Skeletal muscle satellite cell (primary cell): ENCODE results near the gene RFX8.
A peak's percentile ranks its signal among the peaks of the same experiment; 100 is the strongest.
"Not testable (repeated sequence)": the region's sequence is repeated elsewhere in the genome, so short reads cannot be mapped to it uniquely, and the experiment has no call there.

Experiments
- H3K27me3 ChIP-seq: 2 replicates; pipeline ENCODE4 v1.7.0; 2013; ENCODE audit warnings: low read length; ENCODE audit not compliant: control insufficient read depth, insufficient read depth
- H3K36me3 ChIP-seq: 2 replicates; pipeline ENCODE4 v1.7.0; 2013; ENCODE audit warnings: mild to moderate bottlenecking, control low read depth, low read length; ENCODE audit not compliant: insufficient read depth
- H3K4me1 ChIP-seq: 2 replicates; pipeline ENCODE4 v1.7.0; 2013; ENCODE audit warnings: low read length; ENCODE audit not compliant: control insufficient read depth, insufficient read depth
- H3K4me2 ChIP-seq: 2 replicates; pipeline ENCODE4 v1.7.0; 2013; ENCODE audit warnings: mild to moderate bottlenecking, low read length
- H3K4me3 ChIP-seq: 2 replicates; pipeline ENCODE4 v1.7.0; 2013; ENCODE audit warnings: low read length
- H3K9ac ChIP-seq: 2 replicates; pipeline ENCODE4 v1.7.0; 2013; ENCODE audit warnings: mild to moderate bottlenecking, low read depth, low read length, moderate library complexity
- H3K9me3 ChIP-seq: replicated peaks from 2 replicates; pipeline ENCODE4 v1.7.0; 2013; ENCODE audit warnings: mild to moderate bottlenecking, control low read depth, low read length

The RFX8 gene

DNA sequence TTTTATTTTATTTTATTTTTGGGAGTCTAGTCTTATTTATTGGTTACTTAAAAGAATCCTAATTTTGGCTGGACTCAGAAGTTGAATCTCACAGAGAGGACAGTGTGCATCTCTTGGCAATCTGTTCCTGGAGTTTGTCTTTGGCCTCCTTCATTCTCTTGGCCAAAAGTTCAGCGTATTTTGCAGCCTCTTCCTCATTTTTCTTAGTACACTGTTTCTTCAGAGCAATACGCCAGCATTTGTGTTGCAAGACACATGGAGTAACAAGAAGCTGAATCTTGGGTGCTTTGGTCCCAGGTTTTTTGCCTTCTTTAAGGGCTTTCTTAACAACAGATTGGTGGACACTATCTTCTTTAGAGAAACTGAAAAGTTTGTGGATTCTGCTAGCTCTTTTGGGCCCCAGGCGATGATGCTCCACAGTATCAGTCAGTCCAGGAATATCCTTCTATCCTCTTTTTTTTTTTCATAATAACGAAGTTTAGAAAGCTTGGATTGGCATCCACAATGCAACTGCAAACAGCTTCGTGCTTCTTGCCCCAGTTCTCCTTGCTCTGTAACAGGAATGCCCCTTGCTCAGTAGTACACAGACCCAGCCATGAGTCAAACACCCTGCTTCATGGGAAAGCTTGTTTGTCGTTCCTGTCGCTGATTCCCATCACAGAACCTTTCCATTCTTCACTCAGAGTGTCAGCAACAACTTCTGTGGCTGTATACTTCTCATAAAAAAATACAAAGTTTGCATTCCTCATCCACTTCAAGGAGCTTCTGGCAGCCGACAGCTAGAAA, 34.8 kb upstream of the RFX8 start:
- Histone ChIP-seq H3K9me3 (no peaks in the 10 kb centered on the region), H3K36me3 (no peaks in the 10 kb centered on the region), H3K4me1 (peaks cover 2% of the 10 kb centered on the region), H3K4me2 (no peak overlapping the region), H3K27me3 (no peaks in the 10 kb centered on the region), H3K9ac (no peak overlapping the region), H3K4me3 (no peak overlapping the region)

DNA sequence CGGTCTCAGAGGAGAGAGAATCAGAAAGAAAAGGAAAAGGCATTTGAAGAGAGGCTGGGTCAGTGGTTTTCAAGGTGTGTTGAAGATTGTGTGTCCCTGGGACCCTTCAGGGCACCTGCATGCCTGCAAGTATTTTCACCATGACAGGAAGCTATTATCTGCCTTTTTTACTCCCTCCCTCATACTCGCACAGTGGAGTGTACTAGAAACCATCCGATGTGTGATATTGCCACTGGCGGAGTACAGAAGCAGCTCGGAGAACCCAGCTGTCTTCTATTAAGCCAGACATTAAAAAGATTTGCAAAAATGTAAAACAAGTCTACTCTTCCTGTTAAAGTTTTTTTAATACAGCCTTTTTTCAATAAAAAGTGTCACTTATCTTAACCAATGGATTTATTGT, 33.7 kb upstream of the RFX8 start:
- H3K9me3 ChIP-seq = no peaks in the 10 kb centered on the region
- H3K4me1 ChIP-seq = no peaks in the 10 kb centered on the region
- no peaks in the 10 kb centered on the region for H3K27me3 ChIP-seq
- no peak overlapping the region for H3K4me2 ChIP-seq
- no peaks in the 10 kb centered on the region for H3K36me3 ChIP-seq
- no peak overlapping the region for H3K9ac ChIP-seq
- H3K4me3 ChIP-seq = no peak overlapping the region

DNA sequence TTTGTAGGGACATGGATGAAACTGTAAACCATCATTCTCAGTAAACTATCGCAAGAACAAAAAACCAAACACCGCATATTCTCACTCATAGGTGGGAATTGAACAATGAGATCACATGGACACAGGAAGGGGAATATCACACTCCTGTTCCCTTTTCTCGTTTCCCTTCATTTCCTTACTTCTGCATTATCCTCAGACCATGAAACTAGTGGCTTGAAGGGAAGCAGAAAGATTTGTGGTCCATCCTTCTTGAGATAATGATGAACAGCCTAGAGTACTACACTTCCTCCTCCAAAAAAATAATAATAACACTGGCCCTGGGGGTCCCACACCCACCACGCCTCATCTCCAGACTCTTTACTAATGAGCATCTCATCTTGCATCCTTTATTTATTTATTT, 30.4 kb upstream of the RFX8 start:
- not testable (repeated sequence) for H3K4me2 ChIP-seq, H3K9me3 ChIP-seq, H3K9ac ChIP-seq, H3K4me3 ChIP-seq, H3K27me3 ChIP-seq, H3K36me3 ChIP-seq
- H3K4me1 ChIP-seq = peaks cover 20% of the 10 kb centered on the region

GRCh38 chr2:101504744-101505143, 29.8 kb upstream of the RFX8 start:
- not testable (repeated sequence) for H3K4me2 ChIP-seq, H3K9ac ChIP-seq, H3K4me3 ChIP-seq, H3K9me3 ChIP-seq, H3K27me3 ChIP-seq, H3K36me3 ChIP-seq
- H3K4me1 ChIP-seq = peaks cover 24% of the 10 kb centered on the region

GRCh38 chr2:101502095-101502494, 27.2 kb upstream of the RFX8 start:
- no peaks in the 10 kb centered on the region for H3K27me3 ChIP-seq
- peaks cover 24% of the 10 kb centered on the region for H3K4me1 ChIP-seq
- H3K4me2 ChIP-seq = no peak overlapping the region
- no peaks in the 10 kb centered on the region for H3K9me3 ChIP-seq
- H3K9ac ChIP-seq = no peak overlapping the region
- no peak overlapping the region for H3K4me3 ChIP-seq
- no peaks in the 10 kb centered on the region for H3K36me3 ChIP-seq

DNA sequence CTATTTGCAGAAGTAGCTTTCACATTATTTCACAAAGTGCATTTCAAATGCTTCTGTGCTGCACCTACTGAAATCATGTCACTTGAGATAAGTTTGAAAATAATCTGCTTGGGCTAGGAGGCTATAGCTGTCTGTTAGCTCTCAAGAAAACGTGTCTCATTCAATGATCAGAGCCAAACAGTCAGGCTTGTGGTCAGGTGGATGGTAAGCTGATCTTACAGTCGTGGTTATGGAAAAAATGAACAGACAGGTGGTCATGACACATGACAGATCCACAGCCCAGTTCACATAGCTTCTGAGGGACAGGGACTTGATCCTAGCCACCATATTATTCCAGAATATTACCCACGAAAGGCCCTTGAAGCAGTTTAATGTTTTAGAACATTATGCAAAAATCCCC, 26.5 kb upstream of the RFX8 start:
- Histone ChIP-seq H3K27me3 (no peaks in the 10 kb centered on the region), H3K4me2 (peak overlapping the region; percentile 57), H3K4me3 (no peak overlapping the region), H3K9me3 (no peaks in the 10 kb centered on the region), H3K4me1 (peaks cover 24% of the 10 kb centered on the region), H3K9ac (peak overlapping the region; percentile 39), H3K36me3 (no peaks in the 10 kb centered on the region)

DNA sequence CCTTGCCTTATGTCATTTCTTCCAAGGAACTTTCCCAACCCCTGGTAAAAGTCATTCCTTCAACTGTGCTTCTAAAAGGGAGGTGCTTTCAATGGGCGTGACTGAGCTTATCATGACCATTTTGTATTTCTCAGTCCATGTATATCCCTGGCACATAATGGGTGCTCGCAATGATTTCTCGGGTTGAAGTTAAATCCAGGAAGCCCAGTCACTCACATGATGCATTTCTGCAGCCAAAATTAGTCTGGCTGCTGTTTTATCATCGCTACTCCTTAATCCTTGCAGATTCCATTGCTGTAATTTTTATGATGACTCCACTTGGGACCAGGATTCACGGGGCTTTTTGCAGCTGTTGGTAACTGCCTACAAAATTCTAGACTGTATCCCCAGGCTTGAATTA, 25.9 kb upstream of the RFX8 start:
- no peaks in the 10 kb centered on the region for H3K9me3 ChIP-seq
- no peaks in the 10 kb centered on the region for H3K36me3 ChIP-seq
- no peaks in the 10 kb centered on the region for H3K27me3 ChIP-seq
- peak overlapping the region; percentile 52 for H3K9ac ChIP-seq
- peak overlapping the region; percentile 5 for H3K4me3 ChIP-seq
- H3K4me2 ChIP-seq = peak overlapping the region; percentile 57
- H3K4me1 ChIP-seq = peaks cover 24% of the 10 kb centered on the region

GRCh38 chr2:101500180-101500579, 25.3 kb upstream of the RFX8 start:
- Histone ChIP-seq H3K4me2 (peak overlapping the region; percentile 57), H3K36me3 (no peaks in the 10 kb centered on the region), H3K9me3 (no peaks in the 10 kb centered on the region), H3K4me3 (peak overlapping the region; percentile 5), H3K9ac (peak overlapping the region; percentile 52), H3K4me1 (peaks cover 24% of the 10 kb centered on the region), H3K27me3 (no peaks in the 10 kb centered on the region)

- Histone ChIP-seq H3K9ac (no peak overlapping the region), H3K4me3 (no peak overlapping the region), H3K36me3 (no peaks in the 10 kb centered on the region), H3K4me1 (peaks cover 14% of the 10 kb centered on the region), H3K27me3 (no peaks in the 10 kb centered on the region), H3K9me3 (no peaks in the 10 kb centered on the region), H3K4me2 (no peak overlapping the region)
Observed at GRCh38 chr2:101496279-101496678, 21.4 kb upstream of the RFX8 start.

GRCh38 chr2:101492936-101493473, 18.1 kb upstream of the RFX8 start:
- Histone ChIP-seq H3K36me3 (no peaks in the 10 kb centered on the region), H3K27me3 (no peaks in the 10 kb centered on the region), H3K9me3 (no peaks in the 10 kb centered on the region), H3K4me1 (no peaks in the 10 kb centered on the region), H3K4me2 (no peak overlapping the region), H3K9ac (no peak overlapping the region), H3K4me3 (no peak overlapping the region)

DNA sequence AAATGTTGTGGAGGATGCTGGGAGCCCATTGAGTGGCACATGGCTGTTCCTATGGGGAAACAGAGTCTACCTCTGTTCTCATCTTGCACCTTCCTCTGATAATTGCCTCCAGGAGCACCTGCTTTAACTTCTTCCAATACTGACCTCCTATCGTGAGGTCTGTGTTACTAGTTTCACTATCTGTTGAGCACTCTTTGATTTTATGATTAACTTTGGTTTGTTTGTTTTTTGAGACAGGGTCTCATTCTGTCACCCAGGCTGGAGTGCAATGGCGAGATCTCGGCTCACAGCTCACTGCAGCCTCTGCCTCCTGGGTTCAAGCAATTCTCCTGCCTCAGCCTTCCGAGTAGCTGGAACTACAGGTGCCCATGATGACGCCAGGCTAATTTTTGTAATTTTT, 12.1 kb upstream of the RFX8 start:
- H3K9ac ChIP-seq = no peak overlapping the region

GRCh38 chr2:101486258-101486701, 11.4 kb upstream of the RFX8 start:
- Histone ChIP-seq H3K4me2 (no peak overlapping the region), H3K4me1 (no peaks in the 10 kb centered on the region), H3K9me3 (no peaks in the 10 kb centered on the region), H3K36me3 (no peaks in the 10 kb centered on the region), H3K4me3 (no peak overlapping the region), H3K27me3 (no peaks in the 10 kb centered on the region), H3K9ac (no peak overlapping the region)

More for the DNA sequence above, 12.1 kb upstream of the RFX8 start:
- Histone ChIP-seq H3K4me1 (no peaks in the 10 kb centered on the region), H3K4me3 (no peak overlapping the region), H3K36me3 (no peaks in the 10 kb centered on the region), H3K4me2 (no peak overlapping the region), H3K27me3 (no peaks in the 10 kb centered on the region), H3K9me3 (no peaks in the 10 kb centered on the region)
